ENCODE measurements around the gene TWIST1.

TWIST1 gene

GRCh38 chr7:19113855-19114550 lies 3.4 kb downstream of the TWIST1 start:
- Histone ChIP-seq H3K27ac (no peak overlapping the region), H2AFZ (no peak overlapping the region), H3K27me3 (ENCODE audit: control insufficient read depth, insufficient read depth, low read length) (peaks cover 7% of the 10 kb centered on the region), H3K4me1 (no peaks in the 10 kb centered on the region), H3K4me2 (ENCODE audit: low read length) (no peak overlapping the region), H3K79me2 (no peaks in the 10 kb centered on the region), H3K36me3 (ENCODE audit: control insufficient read depth, insufficient read depth, low read length) (no peaks in the 10 kb centered on the region), H3K9me3 (ENCODE audit: control insufficient read depth, low read length) (no peaks in the 10 kb centered on the region), H3K9ac (no peak overlapping the region), H3K4me3 (ENCODE audit: low read depth, low read length) (no peak overlapping the region)
- TF ChIP-seq, protein P1, sequence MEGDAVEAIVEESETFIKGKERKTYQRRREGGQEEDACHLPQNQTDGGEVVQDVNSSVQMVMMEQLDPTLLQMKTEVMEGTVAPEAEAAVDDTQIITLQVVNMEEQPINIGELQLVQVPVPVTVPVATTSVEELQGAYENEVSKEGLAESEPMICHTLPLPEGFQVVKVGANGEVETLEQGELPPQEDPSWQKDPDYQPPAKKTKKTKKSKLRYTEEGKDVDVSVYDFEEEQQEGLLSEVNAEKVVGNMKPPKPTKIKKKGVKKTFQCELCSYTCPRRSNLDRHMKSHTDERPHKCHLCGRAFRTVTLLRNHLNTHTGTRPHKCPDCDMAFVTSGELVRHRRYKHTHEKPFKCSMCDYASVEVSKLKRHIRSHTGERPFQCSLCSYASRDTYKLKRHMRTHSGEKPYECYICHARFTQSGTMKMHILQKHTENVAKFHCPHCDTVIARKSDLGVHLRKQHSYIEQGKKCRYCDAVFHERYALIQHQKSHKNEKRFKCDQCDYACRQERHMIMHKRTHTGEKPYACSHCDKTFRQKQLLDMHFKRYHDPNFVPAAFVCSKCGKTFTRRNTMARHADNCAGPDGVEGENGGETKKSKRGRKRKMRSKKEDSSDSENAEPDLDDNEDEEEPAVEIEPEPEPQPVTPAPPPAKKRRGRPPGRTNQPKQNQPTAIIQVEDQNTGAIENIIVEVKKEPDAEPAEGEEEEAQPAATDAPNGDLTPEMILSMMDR (IDR thresholded peaks at IDR 0.05): no peak

GRCh38 chr7:19113002-19113350 lies 4.5 kb downstream of the TWIST1 start:
- Histone ChIP-seq H3K9me3 (ENCODE audit: control insufficient read depth, low read length) (no peaks in the 10 kb centered on the region), H3K36me3 (ENCODE audit: control insufficient read depth, insufficient read depth, low read length) (no peaks in the 10 kb centered on the region), H3K4me1 (no peaks in the 10 kb centered on the region), H3K79me2 (no peaks in the 10 kb centered on the region), H3K4me3 (ENCODE audit: low read depth, low read length) (no peak overlapping the region), H3K27me3 (ENCODE audit: control insufficient read depth, insufficient read depth, low read length) (peaks cover 10% of the 10 kb centered on the region), H3K4me2 (ENCODE audit: low read length) (no peak overlapping the region), H3K27ac (no peak overlapping the region), H3K9ac (no peak overlapping the region), H2AFZ (no peak overlapping the region)
- TF ChIP-seq, protein P1 (IDR thresholded peaks at IDR 0.05): no peak

- no peak overlapping the region for H3K4me2 ChIP-seq (ENCODE audit: low read length)
- no peak overlapping the region for H3K4me3 ChIP-seq (ENCODE audit: low read depth, low read length)
- H3K27me3 ChIP-seq (ENCODE audit: control insufficient read depth, insufficient read depth, low read length): peaks cover 11% of the 10 kb centered on the region
- TF ChIP-seq, protein P1 (IDR thresholded peaks at IDR 0.05): no peak
- no peaks in the 10 kb centered on the region for H3K79me2 ChIP-seq
- H3K36me3 ChIP-seq (ENCODE audit: control insufficient read depth, insufficient read depth, low read length): no peaks in the 10 kb centered on the region
- no peak overlapping the region for H2AFZ ChIP-seq
- no peak overlapping the region for H3K9ac ChIP-seq
- H3K27ac ChIP-seq: no peak overlapping the region
- no peaks in the 10 kb centered on the region for H3K9me3 ChIP-seq (ENCODE audit: control insufficient read depth, low read length)
- H3K4me1 ChIP-seq: no peaks in the 10 kb centered on the region
These were observed 5.0 kb downstream of the TWIST1 start for GRCh38 chr7:19112274-19113001.

DNA sequence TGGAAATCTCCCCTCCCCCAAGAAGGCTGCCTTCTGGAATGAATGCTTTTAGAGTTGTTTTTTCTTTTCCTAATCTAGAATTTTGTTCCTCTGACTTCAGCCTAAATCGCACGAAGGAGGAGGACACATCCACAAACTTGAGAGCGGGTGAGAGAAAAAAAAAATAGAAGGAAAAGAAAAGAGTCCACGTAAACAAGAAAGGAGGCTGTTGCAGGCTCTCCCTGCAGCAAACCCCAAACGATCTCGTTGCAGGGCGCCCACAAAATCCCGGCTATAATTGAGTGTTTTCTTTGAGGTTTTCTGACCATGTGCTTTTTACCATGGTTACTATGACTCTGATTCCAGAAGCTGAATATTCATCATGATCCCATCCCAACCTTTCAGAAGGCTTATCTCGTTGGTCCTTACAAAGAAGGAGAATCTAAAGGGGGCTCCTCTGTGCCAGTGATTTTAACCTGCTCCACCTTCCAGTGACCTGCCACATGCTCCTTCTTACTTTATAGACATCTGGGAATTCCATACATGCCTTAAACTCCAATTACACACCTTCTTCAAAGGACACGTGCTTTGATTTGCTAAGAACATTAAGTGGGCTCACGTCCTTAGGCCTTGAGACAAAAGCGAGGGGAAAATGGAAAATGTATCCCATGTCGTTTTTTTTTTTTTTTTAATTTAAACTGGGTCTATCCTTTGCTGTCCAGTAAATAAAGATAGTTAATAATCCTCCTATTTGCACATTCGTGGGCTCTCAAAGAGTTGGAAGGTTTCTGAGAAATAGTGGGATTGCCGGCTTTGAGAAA lies 5.8 kb downstream of the TWIST1 start:
- Histone ChIP-seq H3K27ac (no peak overlapping the region), H3K27me3 (ENCODE audit: control insufficient read depth, insufficient read depth, low read length) (peaks cover 12% of the 10 kb centered on the region)

More for the DNA sequence above, 5.8 kb downstream of the TWIST1 start:
- Histone ChIP-seq H3K4me3 (ENCODE audit: low read depth, low read length) (no peak overlapping the region), H3K4me2 (ENCODE audit: low read length) (no peak overlapping the region), H3K9me3 (ENCODE audit: control insufficient read depth, low read length) (no peaks in the 10 kb centered on the region), H3K4me1 (no peaks in the 10 kb centered on the region), H3K9ac (no peak overlapping the region), H3K36me3 (ENCODE audit: control insufficient read depth, insufficient read depth, low read length) (no peaks in the 10 kb centered on the region), H2AFZ (no peak overlapping the region), H3K79me2 (no peaks in the 10 kb centered on the region)
- TF ChIP-seq, protein P1 (IDR thresholded peaks at IDR 0.05): no peak
